MCF 10A (cell line): ENCODE data around the gene CASP9. TPM values are rescaled to one million over a fixed set of nuclear protein-coding genes. Genes with fewer than 3 reads are reported as not detected.
"Not testable (repeated sequence)": the region's sequence is repeated elsewhere in the genome, so short reads cannot be mapped to it uniquely, and the experiment has no call there.

Source experiments
- BruUV-seq: library from RNA; stranded (reverse); fragments of 400-500 nt; replicated peaks from 2 replicates; lab custom pipeline; 2021; lab: Mats Ljungman, UMichigan
- CTCF ChIA-PET: fragments of 300-600 bp; sonication (Branson Sonifier 250); formaldehyde crosslinking; extraction: SDS; loops from one replicate; lab custom pipeline; 2021; ENCODE audit warnings: antibody characterized with exemption, inconsistent platforms; lab: Yijun Ruan, JAX
- POLR2A ChIA-PET: fragments of 300-600, 350-650 bp; sonication (Branson Sonifier 250); formaldehyde crosslinking; extraction: SDS; loops from one replicate; lab custom pipeline; 2020; ENCODE audit warnings: antibody characterized with exemption, inconsistent platforms; lab: Yijun Ruan, JAX
- DNase-seq: peaks from one replicate; pipeline ENCODE4 v3.0.0-alpha.2; 2018; ENCODE audit not compliant: unreplicated experiment
- H3K27ac Mint-ChIP-seq: one replicate; pipeline ENCODE4 v1.8.0; 2022; ENCODE audit warnings: mild to moderate bottlenecking, low read depth, mixed read lengths; ENCODE audit not compliant: unreplicated experiment
- H3K27me3 Mint-ChIP-seq: one replicate; pipeline ENCODE4 v1.8.0; 2022; ENCODE audit warnings: mixed read lengths; ENCODE audit not compliant: insufficient read depth, unreplicated experiment
- H3K36me3 Mint-ChIP-seq: one replicate; pipeline ENCODE4 v1.8.0; 2022; ENCODE audit warnings: mild to moderate bottlenecking, moderate library complexity, mixed read lengths; ENCODE audit not compliant: insufficient read depth, unreplicated experiment
- H3K4me1 Mint-ChIP-seq: one replicate; pipeline ENCODE4 v1.8.0; 2022; ENCODE audit warnings: mixed read lengths; ENCODE audit not compliant: insufficient read depth, unreplicated experiment
- H3K4me3 Mint-ChIP-seq: one replicate; pipeline ENCODE4 v1.8.0; 2022; ENCODE audit warnings: mild to moderate bottlenecking, moderate library complexity, mixed read lengths; ENCODE audit not compliant: unreplicated experiment
- H3K9me3 Mint-ChIP-seq: one replicate; pipeline ENCODE4 v1.8.0; 2022; ENCODE audit warnings: mixed read lengths; ENCODE audit not compliant: unreplicated experiment
- intact Hi-C: fragments of 100-400 bp; cut with micrococcal nuclease; formaldehyde crosslinking; loops from 2 replicates; pipeline ENCODE4 v1.14.1; 2022
- total RNA-seq: library from RNA; stranded (reverse); gene quantifications from 2 replicates; pipeline ENCODE4 v1.2.3, GENCODE V29; 2022
- TF ChIP-seq, protein P1 (sequence below): fragments of 200-600 bp; IDR thresholded peaks from one replicate; pipeline ENCODE4 v1.8.0; 2022; ENCODE audit warnings: antibody characterized with exemption, mild to moderate bottlenecking; ENCODE audit not compliant: unreplicated experiment

The CASP9 gene
- total RNA-seq, 1 experiment from 2014 or later, result 8.9 TPM

DNA sequence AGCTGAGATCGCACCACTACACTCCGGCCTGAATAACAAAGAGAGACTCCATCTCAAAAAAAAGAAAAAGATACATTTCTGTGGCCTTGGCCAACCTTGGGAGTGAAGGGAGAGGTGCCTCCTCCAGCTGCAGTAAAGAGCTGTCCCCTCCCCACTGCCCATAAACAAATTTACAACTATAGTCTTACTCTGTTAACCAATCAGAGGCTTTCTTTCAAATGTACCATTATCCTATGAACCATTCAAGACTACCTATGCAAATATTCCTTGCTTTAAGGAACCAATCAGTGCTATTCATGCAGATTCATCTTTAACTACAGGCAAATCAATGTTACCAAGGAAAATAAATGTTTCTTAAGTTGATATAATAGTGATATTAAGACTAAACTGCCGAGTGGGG lies 47.1 kb downstream of the CASP9 start:
- Mint-ChIP-seq H3K27ac (no peak overlapping the region), H3K36me3 (no peaks in the 10 kb centered on the region), H3K9me3 (no peaks in the 10 kb centered on the region), H3K4me1 (no peaks in the 10 kb centered on the region), H3K4me3 (no peak overlapping the region), H3K27me3 (no peaks in the 10 kb centered on the region)
- CTCF ChIA-PET, result no interaction called here
- POLR2A ChIA-PET, result no interaction called here
- intact Hi-C loops, result no loop called here
- no peak for DNase-seq
- TF ChIP-seq, protein P1, sequence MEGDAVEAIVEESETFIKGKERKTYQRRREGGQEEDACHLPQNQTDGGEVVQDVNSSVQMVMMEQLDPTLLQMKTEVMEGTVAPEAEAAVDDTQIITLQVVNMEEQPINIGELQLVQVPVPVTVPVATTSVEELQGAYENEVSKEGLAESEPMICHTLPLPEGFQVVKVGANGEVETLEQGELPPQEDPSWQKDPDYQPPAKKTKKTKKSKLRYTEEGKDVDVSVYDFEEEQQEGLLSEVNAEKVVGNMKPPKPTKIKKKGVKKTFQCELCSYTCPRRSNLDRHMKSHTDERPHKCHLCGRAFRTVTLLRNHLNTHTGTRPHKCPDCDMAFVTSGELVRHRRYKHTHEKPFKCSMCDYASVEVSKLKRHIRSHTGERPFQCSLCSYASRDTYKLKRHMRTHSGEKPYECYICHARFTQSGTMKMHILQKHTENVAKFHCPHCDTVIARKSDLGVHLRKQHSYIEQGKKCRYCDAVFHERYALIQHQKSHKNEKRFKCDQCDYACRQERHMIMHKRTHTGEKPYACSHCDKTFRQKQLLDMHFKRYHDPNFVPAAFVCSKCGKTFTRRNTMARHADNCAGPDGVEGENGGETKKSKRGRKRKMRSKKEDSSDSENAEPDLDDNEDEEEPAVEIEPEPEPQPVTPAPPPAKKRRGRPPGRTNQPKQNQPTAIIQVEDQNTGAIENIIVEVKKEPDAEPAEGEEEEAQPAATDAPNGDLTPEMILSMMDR, result no peak
- BruUV-seq, result no TSS peak

DNA sequence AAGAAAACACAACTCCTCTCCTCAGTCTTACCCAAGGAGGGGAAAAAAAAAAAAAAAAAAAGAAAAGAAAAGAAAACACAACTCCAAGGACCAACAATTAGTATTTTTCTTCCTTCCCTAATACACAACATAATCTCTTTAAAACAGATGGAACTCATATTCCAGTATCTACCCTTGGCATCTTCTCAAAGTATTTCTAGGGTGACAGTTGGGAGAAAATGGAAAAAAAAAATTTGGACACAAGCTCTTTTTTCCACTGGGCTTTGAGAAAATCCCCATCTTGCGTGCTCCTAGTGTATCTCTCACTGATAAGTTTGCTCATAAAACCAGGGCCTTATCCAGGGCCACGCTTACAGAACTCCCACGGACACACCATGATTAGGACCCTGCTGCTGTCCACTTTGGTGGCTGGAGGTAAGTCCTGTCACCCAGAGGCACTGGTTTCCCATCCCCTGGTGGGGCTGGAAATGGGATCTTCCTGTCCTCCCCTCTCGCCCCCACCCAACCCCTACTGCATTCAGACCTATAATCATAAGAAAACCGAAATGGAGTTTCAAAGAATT lies 48.2 kb downstream of the CASP9 start, which contains the start of gene CELA2B:
Gene CELA2B, plus strand, starts transcription at position 353 of the 563 bp plus-strand sequence. Its CDS starts 22 bp downstream, at position 375.
- Mint-ChIP-seq H3K27me3 (no peaks in the 10 kb centered on the region), H3K4me3 (no peak within 1 kb of the TSS), H3K4me1 (no peaks in the 10 kb centered on the region), H3K27ac (no peak within 1 kb of the TSS), H3K9me3 (no peaks in the 10 kb centered on the region), H3K36me3 (no peaks in the 10 kb centered on the region)
- TF ChIP-seq, protein P1, result no peak
- DNase-seq, result no peak
- intact Hi-C loops, result no loop called here
- BruUV-seq, result no TSS peak
- POLR2A ChIA-PET, result no interaction called here
- CTCF ChIA-PET, result interaction anchor here (0.6 kb wide), 1 partner anchor 9 kb away, joined by 3 read pairs; no protein-coding TSS in a partner anchor

DNA sequence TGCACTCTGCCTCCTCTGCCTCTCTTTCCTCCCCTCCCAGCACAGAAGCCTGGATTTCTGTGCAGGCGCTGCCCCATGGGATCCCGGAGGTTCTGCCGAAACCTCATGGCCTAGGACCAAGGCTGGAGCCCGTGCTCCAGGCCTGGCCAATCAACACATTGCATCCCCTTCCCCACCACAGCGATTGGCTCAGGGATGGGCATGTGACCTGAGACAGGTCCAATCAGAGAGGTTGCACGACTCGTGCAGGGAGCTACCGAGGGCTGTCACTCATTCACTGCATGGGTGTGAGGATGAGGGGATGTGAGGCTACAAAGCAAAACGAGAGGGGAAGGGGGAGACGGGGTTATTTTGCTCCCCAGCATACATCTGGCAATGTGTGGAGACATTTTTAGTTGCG lies 51.4 kb downstream of the CASP9 start:
- H3K27me3 Mint-ChIP-seq, result no peaks in the 10 kb centered on the region

DNA sequence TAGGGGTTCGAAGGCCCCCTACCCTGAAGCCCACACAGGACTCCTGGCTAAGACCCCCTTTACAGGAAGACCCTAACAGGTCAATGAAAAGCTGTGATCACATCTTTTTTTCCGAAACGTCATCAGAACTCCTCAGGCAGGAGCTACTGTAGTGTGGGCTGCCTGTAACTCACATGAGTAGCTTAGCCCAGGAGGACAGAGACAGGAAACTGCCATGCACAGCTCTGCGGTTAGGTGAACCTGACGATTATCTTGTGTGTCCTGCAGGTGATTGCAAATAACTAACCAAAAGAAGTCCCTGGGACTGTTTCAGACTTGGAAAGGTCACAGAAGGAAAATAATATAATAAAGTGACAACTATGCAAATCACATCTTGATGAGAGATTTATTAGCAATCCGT lies 52.3 kb downstream of the CASP9 start:
- POLR2A ChIA-PET, CTCF ChIA-PET, BruUV-seq, intact Hi-C loops, H3K27ac Mint-ChIP-seq, H3K9me3 Mint-ChIP-seq, DNase-seq, H3K4me1 Mint-ChIP-seq, H3K4me3 Mint-ChIP-seq, H3K36me3 Mint-ChIP-seq, H3K27me3 Mint-ChIP-seq: not testable (repeated sequence)

More for the DNA sequence above, 51.4 kb downstream of the CASP9 start:
- no peak for DNase-seq
- intact Hi-C loops, result no loop called here
- no TSS peak for BruUV-seq
- Mint-ChIP-seq H3K36me3 (no peaks in the 10 kb centered on the region), H3K9me3 (no peaks in the 10 kb centered on the region), H3K4me1 (no peaks in the 10 kb centered on the region), H3K4me3 (no peak overlapping the region), H3K27ac (no peak overlapping the region)
- CTCF ChIA-PET, result no interaction called here
- TF ChIP-seq, protein P1, result no peak
- POLR2A ChIA-PET, result no interaction called here

DNA sequence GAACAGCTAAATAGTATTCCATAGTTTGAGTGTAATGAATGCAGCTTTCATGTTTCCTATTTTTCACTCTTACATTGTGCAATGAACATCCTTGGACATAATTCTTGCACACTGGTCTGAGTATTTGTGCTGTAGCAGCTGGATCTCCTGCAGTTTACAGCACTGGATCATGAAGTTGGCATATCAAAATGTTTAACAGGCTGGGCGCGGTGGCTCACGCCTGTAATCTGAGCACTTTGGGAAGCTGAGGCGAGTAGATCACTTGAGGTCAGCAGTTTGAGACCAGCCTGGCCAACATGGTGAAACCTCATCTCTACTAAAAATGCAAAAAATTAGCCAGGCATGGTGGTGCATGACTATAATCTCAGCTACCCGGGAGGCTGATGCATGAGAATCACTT lies 52.9 kb downstream of the CASP9 start:
- H3K4me1 Mint-ChIP-seq, H3K4me3 Mint-ChIP-seq, H3K27me3 Mint-ChIP-seq, DNase-seq, intact Hi-C loops, CTCF ChIA-PET, H3K36me3 Mint-ChIP-seq, H3K27ac Mint-ChIP-seq, POLR2A ChIA-PET, BruUV-seq, H3K9me3 Mint-ChIP-seq: not testable (repeated sequence)

DNA sequence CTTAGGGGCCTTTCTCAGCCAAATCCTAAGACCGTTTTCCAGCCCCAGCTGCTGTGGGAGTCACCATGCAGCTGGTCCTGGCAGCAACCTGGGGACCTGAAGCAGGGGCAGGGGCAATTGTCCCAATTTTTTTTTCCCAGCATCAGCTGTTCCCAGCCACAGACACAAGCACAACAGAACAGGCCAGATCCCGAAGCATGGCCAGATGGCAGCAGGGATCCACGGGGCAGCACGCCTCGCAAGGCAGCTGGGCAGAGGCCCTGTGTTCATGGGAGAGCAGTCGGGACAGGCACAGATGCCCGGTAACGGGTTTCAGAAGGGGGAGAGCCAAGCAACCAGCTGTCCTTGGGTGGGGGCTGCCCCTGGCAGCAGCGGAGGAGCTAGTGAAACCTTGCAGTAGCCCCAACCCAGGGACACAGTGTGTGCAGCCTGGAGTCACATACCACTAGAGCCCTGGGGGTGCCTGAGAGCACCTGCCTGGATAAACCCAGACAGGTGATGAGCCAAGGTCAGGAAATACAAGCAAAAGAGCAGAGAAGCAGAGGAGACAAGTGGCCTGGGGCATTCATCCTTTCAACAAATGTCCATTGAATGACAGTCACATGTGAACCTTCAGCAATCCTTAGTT lies 54.1 kb downstream of the CASP9 start:
- intact Hi-C loops, H3K4me1 Mint-ChIP-seq, CTCF ChIA-PET, H3K9me3 Mint-ChIP-seq, BruUV-seq, H3K27me3 Mint-ChIP-seq, H3K27ac Mint-ChIP-seq, H3K4me3 Mint-ChIP-seq, DNase-seq, H3K36me3 Mint-ChIP-seq: not testable (repeated sequence)
- POLR2A ChIA-PET, result interaction anchor here (0.7 kb wide), 1 partner anchor 396 kb away, joined by 4 read pairs; no protein-coding TSS in a partner anchor
